ENCODE results near the gene ATP2A2.

- TF ChIP-seq CTCF (IDR thresholded peaks at IDR 0.05) (no peak), ZFX (IDR thresholded peaks at IDR 0.05; ENCODE audit: borderline replicate concordance) (no peak)
Observed at GRCh38 chr12:110379197-110379596, 98.2 kb downstream of the ATP2A2 start.
